Endothelial cell of umbilical vein (primary cell): ENCODE data around the gene CLTCL1.

Experiments
- EZH2 ChIP-seq: IDR thresholded peaks from 2 replicates; pipeline ENCODE4 v1.6.1; 2012; ENCODE audit warnings: borderline replicate concordance, low read depth, mild to moderate bottlenecking, moderate library complexity, low read length, inconsistent platforms; ENCODE audit not compliant: severe bottlenecking
- FOS ChIP-seq: IDR thresholded peaks from 2 replicates; pipeline ENCODE4 v1.6.1; 2011; ENCODE audit warnings: mild to moderate bottlenecking, low read length, moderate library complexity, borderline replicate concordance; ENCODE audit not compliant: insufficient read depth
- MAX ChIP-seq: IDR thresholded peaks from 2 replicates; pipeline ENCODE4 v1.6.1; 2011; ENCODE audit not compliant: insufficient read depth, insufficient read length
- MYC ChIP-seq: IDR thresholded peaks from one replicate; pipeline ENCODE4 v1.6.1; 2011; ENCODE audit warnings: mild to moderate bottlenecking, low read depth, low read length
- POLR2A ChIP-seq: IDR thresholded peaks from 2 replicates; pipeline ENCODE4 v1.6.1; 2012; ENCODE audit warnings: low read depth, mild to moderate bottlenecking, control low read depth, low read length
- POLR2AphosphoS5 ChIP-seq: IDR thresholded peaks from 2 replicates; pipeline ENCODE4 v1.6.1; 2012; ENCODE audit warnings: low read depth, mild to moderate bottlenecking, control low read depth, low read length, moderate library complexity; ENCODE audit not compliant: insufficient read depth
- TF ChIP-seq, protein P1 (sequence below), 2 donors: IDR thresholded peaks; 1 replicate in 1 of 2; 2 replicates in 1 of 2; pipeline ENCODE4 v1.5.1; 2011; ENCODE audit warnings: low read length in 2 of 2, mild to moderate bottlenecking in 2 of 2, moderate library complexity in 2 of 2, control low read depth in 1 of 2, inconsistent platforms in 1 of 2, low read depth in 1 of 2; ENCODE audit not compliant: insufficient read depth in 1 of 2; ENCODE audit errors: extremely low read depth in 1 of 2

DNA sequence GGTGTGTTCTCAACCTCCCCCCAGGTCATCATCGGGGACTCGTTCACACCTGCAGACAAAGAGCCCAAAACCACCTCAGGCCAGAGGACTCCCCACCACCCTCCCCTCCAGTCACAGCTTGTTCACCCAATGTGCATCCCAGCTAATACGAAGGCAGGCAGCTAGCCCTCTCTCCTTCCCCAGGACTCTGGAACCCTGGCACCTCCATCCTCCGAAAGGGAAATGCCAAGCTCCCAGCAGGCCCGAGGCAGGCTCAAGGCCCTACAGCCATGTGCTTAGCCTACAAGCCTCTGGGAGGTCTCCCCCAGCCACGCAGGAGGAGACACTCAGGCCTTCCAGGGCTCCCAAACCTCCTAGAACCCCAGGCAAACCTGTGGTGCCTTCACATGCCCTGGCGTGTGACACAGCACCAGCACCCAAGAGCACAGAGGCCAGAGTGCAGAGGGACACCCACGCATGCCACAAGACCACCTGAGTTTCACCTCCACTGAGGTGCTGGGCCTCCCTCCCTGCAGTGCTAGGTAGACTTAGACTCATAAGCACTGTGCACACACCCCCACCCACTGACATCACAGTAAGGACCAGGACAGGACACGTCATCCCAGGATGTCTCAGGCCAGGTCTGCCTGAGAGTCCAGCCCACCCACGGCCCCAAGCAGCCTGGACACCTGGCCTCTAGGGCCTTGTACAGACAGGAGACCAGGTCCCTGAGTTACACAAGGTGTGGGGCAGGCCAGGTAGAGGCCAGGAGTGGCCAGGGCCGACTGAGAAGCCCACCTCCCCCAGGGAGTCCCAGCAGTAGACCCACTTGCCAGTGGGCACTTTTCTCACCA lies 153.9 kb downstream of the CLTCL1 start:
- TF ChIP-seq POLR2A (no peak), POLR2AphosphoS5 (no peak), MAX (no peak), MYC (no peak), FOS (no peak), EZH2 (no peak)
- TF ChIP-seq, protein P1, sequence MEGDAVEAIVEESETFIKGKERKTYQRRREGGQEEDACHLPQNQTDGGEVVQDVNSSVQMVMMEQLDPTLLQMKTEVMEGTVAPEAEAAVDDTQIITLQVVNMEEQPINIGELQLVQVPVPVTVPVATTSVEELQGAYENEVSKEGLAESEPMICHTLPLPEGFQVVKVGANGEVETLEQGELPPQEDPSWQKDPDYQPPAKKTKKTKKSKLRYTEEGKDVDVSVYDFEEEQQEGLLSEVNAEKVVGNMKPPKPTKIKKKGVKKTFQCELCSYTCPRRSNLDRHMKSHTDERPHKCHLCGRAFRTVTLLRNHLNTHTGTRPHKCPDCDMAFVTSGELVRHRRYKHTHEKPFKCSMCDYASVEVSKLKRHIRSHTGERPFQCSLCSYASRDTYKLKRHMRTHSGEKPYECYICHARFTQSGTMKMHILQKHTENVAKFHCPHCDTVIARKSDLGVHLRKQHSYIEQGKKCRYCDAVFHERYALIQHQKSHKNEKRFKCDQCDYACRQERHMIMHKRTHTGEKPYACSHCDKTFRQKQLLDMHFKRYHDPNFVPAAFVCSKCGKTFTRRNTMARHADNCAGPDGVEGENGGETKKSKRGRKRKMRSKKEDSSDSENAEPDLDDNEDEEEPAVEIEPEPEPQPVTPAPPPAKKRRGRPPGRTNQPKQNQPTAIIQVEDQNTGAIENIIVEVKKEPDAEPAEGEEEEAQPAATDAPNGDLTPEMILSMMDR (IDR thresholded peaks at IDR 0.05; ENCODE audit: extremely low read depth in 1 of 2, insufficient read depth in 1 of 2, low read depth in 1 of 2, low read length in 2 of 2): no peak
